Stimulated activated CD4-positive, alpha-beta T cell treated with anti-CD3 and anti-CD28 coated beads, Interleukin-4, amount 100 ng/mL, for 24 hours (primary cell): ENCODE results near the gene PKN3.

Source experiments
- DNase-seq: peaks from one replicate; pipeline ENCODE4 v3.0.0-alpha.2; 2020

The PKN3 gene

GRCh38 chr9:128750926-128751595 is 48.8 kb downstream of the PKN3 start:
- DNase-seq, result no peak

GRCh38 chr9:128753627-128754026 is 51.3 kb downstream of the PKN3 start:
- DNase-seq, result no peak

GRCh38 chr9:128757602-128758001 is 55.3 kb downstream of the PKN3 start:
- no peak for DNase-seq

- DNase-seq, result no peak
These were observed 60.6 kb downstream of the PKN3 start for GRCh38 chr9:128762671-128763449.

- DNase-seq, result no peak
These were observed 62.1 kb downstream of the PKN3 start for GRCh38 chr9:128764361-128764760.

GRCh38 chr9:128765499-128765898 is 63.2 kb downstream of the PKN3 start:
- no peak for DNase-seq

GRCh38 chr9:128768606-128769005 is 66.3 kb downstream of the PKN3 start:
- DNase-seq, result no peak
